ENCODE results near the gene CHFR. TPM values are rescaled to one million over a fixed set of nuclear protein-coding genes. Genes with fewer than 3 reads are reported as not detected.

CHFR gene
- total and polyA plus RNA-seq, 9 of the 15 experiments (the other 6 are each of a cell fraction or from before 2014, with no cell fraction given) = 0.61 to 33.9 (median 19.3) TPM

DNA sequence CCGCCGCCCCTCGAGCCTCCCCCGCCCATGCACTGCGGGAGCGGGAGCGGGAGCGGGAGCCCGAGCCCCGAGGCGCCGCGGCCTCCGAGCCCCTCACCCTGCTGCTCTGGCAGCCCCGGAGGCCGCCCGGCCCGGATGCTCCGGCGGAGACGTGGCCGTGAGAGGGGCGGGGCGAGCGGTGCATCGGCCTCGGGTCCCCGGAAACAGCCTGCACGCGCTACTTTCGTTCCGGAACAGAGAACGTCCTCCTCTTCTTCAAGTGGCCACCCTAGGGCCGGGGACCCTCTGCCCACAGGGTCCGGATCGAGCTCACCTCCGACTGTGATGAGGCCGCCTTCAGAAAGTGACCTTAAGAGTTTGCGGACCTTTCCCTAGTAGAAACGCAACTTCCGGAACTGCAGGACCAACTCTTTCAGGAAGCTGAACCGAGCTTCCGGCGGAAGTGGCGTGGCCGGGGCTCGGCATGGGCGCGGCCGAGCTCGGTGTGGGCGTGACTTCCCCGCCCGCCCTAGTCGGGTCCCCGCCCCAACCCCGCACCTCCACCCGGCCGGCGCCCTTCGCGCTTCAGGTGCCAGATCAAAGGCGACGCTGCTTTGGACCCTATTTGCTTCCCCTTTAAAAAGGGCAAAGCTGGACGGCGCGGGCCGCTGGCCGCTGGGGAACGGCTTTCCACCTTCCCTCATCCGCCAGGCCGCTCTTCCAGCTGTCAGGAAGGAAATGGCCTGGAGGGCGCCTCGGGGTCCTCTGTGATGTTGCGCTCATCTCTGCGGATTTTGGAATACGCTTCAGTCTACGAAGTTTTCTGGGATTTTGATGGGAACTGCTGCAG lies 58.5 kb downstream of the CHFR start, which contains the start of gene GOLGA3 (continued):
- TF ChIP-seq, protein P1, sequence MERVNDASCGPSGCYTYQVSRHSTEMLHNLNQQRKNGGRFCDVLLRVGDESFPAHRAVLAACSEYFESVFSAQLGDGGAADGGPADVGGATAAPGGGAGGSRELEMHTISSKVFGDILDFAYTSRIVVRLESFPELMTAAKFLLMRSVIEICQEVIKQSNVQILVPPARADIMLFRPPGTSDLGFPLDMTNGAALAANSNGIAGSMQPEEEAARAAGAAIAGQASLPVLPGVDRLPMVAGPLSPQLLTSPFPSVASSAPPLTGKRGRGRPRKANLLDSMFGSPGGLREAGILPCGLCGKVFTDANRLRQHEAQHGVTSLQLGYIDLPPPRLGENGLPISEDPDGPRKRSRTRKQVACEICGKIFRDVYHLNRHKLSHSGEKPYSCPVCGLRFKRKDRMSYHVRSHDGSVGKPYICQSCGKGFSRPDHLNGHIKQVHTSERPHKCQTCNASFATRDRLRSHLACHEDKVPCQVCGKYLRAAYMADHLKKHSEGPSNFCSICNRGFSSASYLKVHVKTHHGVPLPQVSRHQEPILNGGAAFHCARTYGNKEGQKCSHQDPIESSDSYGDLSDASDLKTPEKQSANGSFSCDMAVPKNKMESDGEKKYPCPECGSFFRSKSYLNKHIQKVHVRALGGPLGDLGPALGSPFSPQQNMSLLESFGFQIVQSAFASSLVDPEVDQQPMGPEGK (CRISPR knock-in tag; IDR thresholded peaks at IDR 0.05; ENCODE audit: borderline replicate concordance) = peak; percentile 84
- peak; percentile 45 to 50; a peak in 3 of 4 replicates for TF ChIP-seq SIX5 (IDR thresholded peaks at IDR 0.05; ENCODE audit: borderline replicate concordance in 1 of 2, insufficient read depth in 1 of 2, low read depth in 1 of 2, low read length in 2 of 2)
- no peak for TF ChIP-seq TRIM25 (IDR thresholded peaks at IDR 0.05; ENCODE audit: borderline replicate concordance)
- TF ChIP-seq GABPB1 (CRISPR knock-in tag; IDR thresholded peaks at IDR 0.05) = peak; percentile 98
- TF ChIP-seq SIRT6 (IDR thresholded peaks at IDR 0.05; ENCODE audit: low read depth, low read length) = no peak
- no peak for TF ChIP-seq TSC22D4 (tag; IDR thresholded peaks at IDR 0.05)
- TF ChIP-seq ZNF212 (CRISPR knock-in tag; IDR thresholded peaks at IDR 0.05) = no peak
- TF ChIP-seq, protein P2, sequence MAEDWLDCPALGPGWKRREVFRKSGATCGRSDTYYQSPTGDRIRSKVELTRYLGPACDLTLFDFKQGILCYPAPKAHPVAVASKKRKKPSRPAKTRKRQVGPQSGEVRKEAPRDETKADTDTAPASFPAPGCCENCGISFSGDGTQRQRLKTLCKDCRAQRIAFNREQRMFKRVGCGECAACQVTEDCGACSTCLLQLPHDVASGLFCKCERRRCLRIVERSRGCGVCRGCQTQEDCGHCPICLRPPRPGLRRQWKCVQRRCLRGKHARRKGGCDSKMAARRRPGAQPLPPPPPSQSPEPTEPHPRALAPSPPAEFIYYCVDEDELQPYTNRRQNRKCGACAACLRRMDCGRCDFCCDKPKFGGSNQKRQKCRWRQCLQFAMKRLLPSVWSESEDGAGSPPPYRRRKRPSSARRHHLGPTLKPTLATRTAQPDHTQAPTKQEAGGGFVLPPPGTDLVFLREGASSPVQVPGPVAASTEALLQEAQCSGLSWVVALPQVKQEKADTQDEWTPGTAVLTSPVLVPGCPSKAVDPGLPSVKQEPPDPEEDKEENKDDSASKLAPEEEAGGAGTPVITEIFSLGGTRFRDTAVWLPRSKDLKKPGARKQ (CRISPR knock-in tag; IDR thresholded peaks at IDR 0.05) = no peak
- TF ChIP-seq ATF7 (IDR thresholded peaks at IDR 0.05) = peak; percentile 91
- TF ChIP-seq NEUROD1 (IDR thresholded peaks at IDR 0.05; ENCODE audit: borderline replicate concordance, low read depth, low read length, partially characterized antibody) = peak; percentile 80
- peak; percentile 91 for TF ChIP-seq RB1 (IDR thresholded peaks at IDR 0.05; ENCODE audit: low read depth)
- TF ChIP-seq BCOR (IDR thresholded peaks at IDR 0.05) = no peak
- TF ChIP-seq EWSR1 (IDR thresholded peaks at IDR 0.05; ENCODE audit: borderline replicate concordance, low read depth, partially characterized antibody) = no peak
- no peak for TF ChIP-seq RBM14 (IDR thresholded peaks at IDR 0.05; ENCODE audit: borderline replicate concordance, insufficient read depth, low read depth, low read length)
- peak; percentile 85 for TF ChIP-seq PKNOX1 (IDR thresholded peaks at IDR 0.05)
- TF ChIP-seq SP1 (CRISPR knock-in tag; IDR thresholded peaks at IDR 0.05) = peak; percentile 98
- no peak for TF ChIP-seq ZNF699 (CRISPR knock-in tag; IDR thresholded peaks at IDR 0.05; ENCODE audit: insufficient replicate concordance)
- peak; percentile 64 to 80; a peak in 2 of 4 replicates for TF ChIP-seq TEAD1 (CRISPR knock-in tag; IDR thresholded peaks at IDR 0.05)
- peak; percentile 19 to 67; a peak in 2 of 4 replicates for TF ChIP-seq NONO (IDR thresholded peaks at IDR 0.05; ENCODE audit: low read depth in 2 of 2, low read length in 1 of 2)
- peak; percentile 77 for TF ChIP-seq NBN (IDR thresholded peaks at IDR 0.05; ENCODE audit: low read depth)
- no peak for TF ChIP-seq COPS2 (conservative IDR thresholded peaks at IDR 0.05)

Measured in K562 (cell line).